Parathyroid adenoma (tissue), 2 donors: ENCODE data around the gene FAM168B.

Source experiments
- H2AFZ ChIP-seq: fragments of 300-600 bp; sonication (generic); one replicate; pipeline ENCODE4 v1.7.0; 2017; ENCODE audit warnings: antibody characterized with exemption, mild to moderate bottlenecking
- H3K27ac ChIP-seq: fragments of 300-600 bp; sonication (generic); one replicate; pipeline ENCODE4 v1.7.0; 2017
- H3K27me3 ChIP-seq: fragments of 300-600 bp; sonication (generic); one replicate; pipeline ENCODE4 v1.7.0; 2017; ENCODE audit warnings: low read length; ENCODE audit not compliant: control insufficient read depth, insufficient read depth
- H3K36me3 ChIP-seq: fragments of 300-600 bp; sonication (generic); one replicate; pipeline ENCODE4 v1.7.0; 2017; ENCODE audit warnings: low read length; ENCODE audit not compliant: control insufficient read depth, insufficient read depth
- H3K4me1 ChIP-seq: fragments of 300-600 bp; sonication (generic); one replicate; pipeline ENCODE4 v1.7.0; 2017; ENCODE audit warnings: control low read depth
- H3K4me2 ChIP-seq: fragments of 300-600 bp; sonication (generic); one replicate; pipeline ENCODE4 v1.7.0; 2017; ENCODE audit warnings: low read length
- H3K4me3 ChIP-seq: fragments of 300-600 bp; sonication (generic); one replicate; pipeline ENCODE4 v1.7.0; 2017; ENCODE audit warnings: low read depth, low read length
- H3K79me2 ChIP-seq: fragments of 300-600 bp; sonication (generic); one replicate; pipeline ENCODE4 v1.7.0; 2017; ENCODE audit warnings: control low read depth
- H3K9ac ChIP-seq: fragments of 300-600 bp; sonication (generic); one replicate; pipeline ENCODE4 v1.7.0; 2017; ENCODE audit warnings: mild to moderate bottlenecking
- H3K9me3 ChIP-seq: fragments of 300-600 bp; sonication (generic); one replicate; pipeline ENCODE4 v1.7.0; 2017; ENCODE audit warnings: low read length; ENCODE audit not compliant: control insufficient read depth
- CTCF ChIP-seq: fragments of 300-600 bp; sonication (generic); IDR thresholded peaks from one replicate; pipeline ENCODE4 v1.7.0; 2017; ENCODE audit warnings: antibody characterized with exemption, mild to moderate bottlenecking
- donor health status: primary hyperparathyroidism.

The FAM168B gene

GRCh38 chr2:131064589-131065512 is 28.4 kb downstream of the FAM168B start:
- H3K9ac ChIP-seq = no peak overlapping the region
- no peak overlapping the region for H3K27ac ChIP-seq
- TF ChIP-seq CTCF = no peak
- H3K9me3 ChIP-seq = no peaks in the 10 kb centered on the region
- no peaks in the 10 kb centered on the region for H3K36me3 ChIP-seq
- peaks cover 55% of the 10 kb centered on the region for H3K79me2 ChIP-seq
- peaks cover 26% of the 10 kb centered on the region for H3K4me1 ChIP-seq
- H3K4me3 ChIP-seq = no peak overlapping the region
- no peak overlapping the region for H3K4me2 ChIP-seq
- no peaks in the 10 kb centered on the region for H3K27me3 ChIP-seq
- no peak overlapping the region for H2AFZ ChIP-seq

- no peak for TF ChIP-seq CTCF
- Histone ChIP-seq H3K36me3 (no peaks in the 10 kb centered on the region), H3K27me3 (no peaks in the 10 kb centered on the region), H3K27ac (no peak overlapping the region), H2AFZ (no peak overlapping the region), H3K9me3 (no peaks in the 10 kb centered on the region), H3K4me2 (no peak overlapping the region), H3K79me2 (peaks cover 54% of the 10 kb centered on the region), H3K9ac (no peak overlapping the region), H3K4me3 (no peak overlapping the region), H3K4me1 (peaks cover 29% of the 10 kb centered on the region)
These were observed 29.6 kb downstream of the FAM168B start for GRCh38 chr2:131063501-131064283.

GRCh38 chr2:131058920-131059319 is 34.3 kb downstream of the FAM168B start:
- no peak for TF ChIP-seq CTCF
- H3K27me3 ChIP-seq = no peaks in the 10 kb centered on the region
- no peak overlapping the region for H2AFZ ChIP-seq
- H3K4me2 ChIP-seq = no peak overlapping the region
- peaks cover 67% of the 10 kb centered on the region for H3K79me2 ChIP-seq
- H3K9ac ChIP-seq = no peak overlapping the region
- peaks cover 27% of the 10 kb centered on the region for H3K4me1 ChIP-seq
- no peak overlapping the region for H3K27ac ChIP-seq
- H3K4me3 ChIP-seq = no peak overlapping the region
- H3K36me3 ChIP-seq = no peaks in the 10 kb centered on the region
- H3K9me3 ChIP-seq = no peaks in the 10 kb centered on the region

- Histone ChIP-seq H2AFZ (no peak overlapping the region), H3K4me2 (no peak overlapping the region), H3K79me2 (peaks cover 71% of the 10 kb centered on the region), H3K27ac (no peak overlapping the region), H3K9me3 (no peaks in the 10 kb centered on the region), H3K4me1 (peaks cover 27% of the 10 kb centered on the region), H3K9ac (no peak overlapping the region), H3K36me3 (no peaks in the 10 kb centered on the region), H3K27me3 (no peaks in the 10 kb centered on the region), H3K4me3 (no peak overlapping the region)
- TF ChIP-seq CTCF = no peak
These were observed 34.9 kb downstream of the FAM168B start for GRCh38 chr2:131058214-131058843.
